HG02981 (cell line): Measurements from ENCODE around the gene NGFR.

Experiments used
- ATAC-seq: cut with Tn5 transposase; IDR thresholded peaks from one replicate; pipeline ENCODE4 v1.9.1; 2021; ENCODE audit warnings: mild to moderate bottlenecking, moderate library complexity; ENCODE audit not compliant: unreplicated experiment

NGFR gene

GRCh38 chr17:49514071-49514721 is 19.1 kb downstream of the NGFR start:
- no peak for ATAC-seq

GRCh38 chr17:49515196-49515770 is 20.2 kb downstream of the NGFR start:
- ATAC-seq: peak; percentile 91

- ATAC-seq: no peak
These were observed 21.1 kb downstream of the NGFR start for GRCh38 chr17:49516180-49516579.

- no peak for ATAC-seq
These were observed 23.4 kb downstream of the NGFR start for GRCh38 chr17:49518346-49519078.

DNA sequence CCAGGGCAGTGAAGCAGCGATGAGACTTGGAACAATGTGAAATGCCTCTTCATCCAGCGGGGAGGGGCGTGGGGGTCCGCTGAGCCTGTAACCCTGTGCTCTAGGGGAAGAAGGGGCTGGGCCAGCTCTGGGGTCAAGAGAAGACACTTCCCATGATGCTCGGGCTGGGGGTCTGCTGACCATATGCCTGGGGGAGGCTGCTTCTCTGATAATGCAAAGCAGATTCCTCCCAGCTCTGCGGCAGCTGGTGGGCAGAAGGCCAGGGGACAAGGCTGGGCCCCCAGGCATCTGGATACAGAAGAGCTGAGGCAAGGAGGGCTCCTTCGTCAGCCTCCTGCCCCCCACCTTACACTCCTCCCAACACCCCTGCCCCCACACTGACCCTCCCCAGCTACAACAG is 24.7 kb downstream of the NGFR start:
- no peak for ATAC-seq

GRCh38 chr17:49520386-49521087 is 25.4 kb downstream of the NGFR start:
- no peak for ATAC-seq

GRCh38 chr17:49521088-49521450 is 26.0 kb downstream of the NGFR start:
- ATAC-seq: no peak

DNA sequence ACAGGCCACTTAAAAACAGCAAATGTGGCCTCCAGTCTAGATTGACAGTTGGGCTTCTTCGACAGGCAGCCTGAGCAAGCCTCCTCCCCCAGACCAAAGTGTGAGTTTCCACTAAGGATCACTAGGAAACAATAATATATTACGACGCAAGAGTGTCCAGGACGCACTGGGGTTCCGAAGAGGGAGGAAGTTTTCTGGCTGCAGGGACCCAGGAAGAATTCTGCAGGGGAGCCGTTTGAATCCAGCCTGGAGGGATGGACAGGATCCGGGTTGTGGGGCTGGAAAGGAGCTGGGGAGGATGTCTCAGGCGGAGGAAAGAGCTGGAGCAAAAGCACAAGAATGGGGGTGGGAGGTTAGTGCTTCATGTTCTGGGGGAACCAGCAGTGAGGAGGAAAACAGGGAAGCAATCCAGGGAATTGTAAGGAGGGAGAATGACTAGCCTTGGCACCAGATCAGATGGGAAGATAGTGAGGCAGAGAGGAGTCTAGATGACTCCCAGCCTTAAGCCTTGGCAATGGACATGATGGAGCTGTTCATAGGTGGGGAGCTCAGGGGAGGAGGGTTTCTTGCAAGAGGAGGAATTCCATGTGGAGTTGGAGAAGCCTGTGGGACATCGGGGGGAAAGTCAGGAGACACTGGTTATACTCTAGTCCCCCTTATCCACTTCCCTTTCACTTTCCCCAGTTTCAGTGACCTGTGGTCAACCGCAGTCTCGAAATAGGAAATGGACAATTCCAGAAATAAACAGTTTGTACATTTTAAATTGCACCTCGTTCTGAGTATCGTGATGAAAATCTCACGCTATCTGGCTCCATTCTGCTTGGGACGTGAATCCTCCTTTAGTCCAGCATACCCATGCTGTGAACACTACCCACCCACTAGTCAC is 26.6 kb downstream of the NGFR start:
- no peak for ATAC-seq

DNA sequence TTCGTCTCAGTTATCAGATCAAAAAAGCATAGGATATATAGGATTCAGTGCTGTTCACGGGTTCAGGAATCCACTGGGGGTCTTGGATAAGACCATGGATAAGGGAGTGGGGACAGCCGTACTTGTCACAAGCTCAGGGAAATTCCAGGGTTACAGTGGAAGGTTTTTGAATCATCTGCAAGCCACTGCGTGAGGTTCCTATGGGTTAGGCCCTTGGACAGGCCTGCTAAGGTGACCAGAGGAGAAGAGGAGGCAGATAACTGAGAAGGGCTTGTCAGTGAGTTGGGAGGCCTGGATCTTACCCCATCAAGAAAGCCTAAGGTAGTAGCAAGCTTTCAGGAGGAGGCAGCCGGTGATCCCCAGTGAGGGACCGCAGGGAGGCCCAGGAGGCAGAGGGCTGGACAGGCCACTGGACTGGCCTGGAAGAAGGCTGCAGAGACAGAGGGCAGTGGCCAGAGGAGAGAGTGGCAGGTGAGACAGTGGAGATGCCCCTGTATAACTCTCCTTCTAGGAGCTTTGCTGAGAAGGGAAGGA is 27.3 kb downstream of the NGFR start:
- no peak for ATAC-seq

DNA sequence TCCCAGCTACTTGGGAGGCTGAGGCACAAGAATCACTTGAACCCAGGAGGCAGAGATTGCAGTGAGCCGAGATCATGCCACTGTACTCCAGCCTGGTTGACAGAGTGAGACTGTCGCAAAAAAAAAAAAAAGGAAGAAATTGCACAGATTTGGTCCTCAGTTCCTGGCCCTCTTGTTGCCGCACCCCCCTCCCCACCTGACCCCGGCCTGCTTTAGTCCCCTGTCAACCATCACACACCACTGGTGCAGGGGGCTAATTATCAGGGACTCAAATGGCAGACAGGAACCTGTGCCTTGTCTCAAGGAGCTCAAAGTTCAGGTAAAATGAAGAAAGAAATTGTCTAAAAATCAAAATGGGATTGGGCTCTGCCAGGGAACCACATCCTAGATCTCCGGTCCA is 28.1 kb downstream of the NGFR start:
- ATAC-seq: no peak

- ATAC-seq: no peak
These were observed 28.8 kb downstream of the NGFR start for GRCh38 chr17:49523706-49524472.

GRCh38 chr17:49524473-49525359 is 29.6 kb downstream of the NGFR start:
- ATAC-seq: no peak

GRCh38 chr17:49525831-49526741 is 31.0 kb downstream of the NGFR start:
- no peak for ATAC-seq

DNA sequence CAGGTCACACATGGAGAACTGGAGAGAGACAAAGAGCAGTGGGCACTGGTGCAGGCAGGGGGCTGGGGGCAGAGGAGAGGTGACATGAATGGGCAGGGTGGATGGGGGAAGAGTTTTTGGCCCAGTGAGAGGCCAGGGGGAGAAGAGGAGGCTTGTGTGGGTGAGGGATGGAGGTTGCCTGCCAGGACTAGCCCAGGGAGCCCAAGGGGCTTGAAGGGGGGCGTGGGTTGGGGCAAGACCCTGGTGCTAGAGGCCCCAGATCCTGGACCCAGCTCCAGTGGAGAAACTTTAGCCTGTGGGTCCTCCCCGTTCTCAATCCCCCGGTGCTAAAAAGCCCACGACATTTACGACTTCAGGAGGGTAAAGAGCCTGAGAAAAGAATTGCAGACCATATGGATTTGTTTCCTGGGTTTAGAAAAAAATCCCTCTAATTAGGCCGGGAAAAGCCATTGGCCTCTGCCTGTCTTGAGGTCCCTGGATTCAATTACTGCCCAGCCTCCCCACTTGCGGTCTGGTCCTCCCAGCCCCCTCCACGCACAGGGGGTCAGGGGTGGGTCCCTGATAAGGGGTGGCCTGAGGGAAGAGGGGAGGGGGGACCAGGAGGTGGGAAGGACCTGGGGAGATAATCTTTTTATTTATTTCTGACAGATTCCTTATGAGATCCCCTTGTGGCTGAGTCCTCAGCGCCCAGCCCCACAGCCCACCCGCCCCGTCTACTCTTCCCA is 33.0 kb downstream of the NGFR start:
- ATAC-seq: no peak

GRCh38 chr17:49528966-49529365 is 33.9 kb downstream of the NGFR start:
- ATAC-seq: no peak

- ATAC-seq: no peak
These were observed 35.0 kb downstream of the NGFR start for GRCh38 chr17:49530118-49530517.

DNA sequence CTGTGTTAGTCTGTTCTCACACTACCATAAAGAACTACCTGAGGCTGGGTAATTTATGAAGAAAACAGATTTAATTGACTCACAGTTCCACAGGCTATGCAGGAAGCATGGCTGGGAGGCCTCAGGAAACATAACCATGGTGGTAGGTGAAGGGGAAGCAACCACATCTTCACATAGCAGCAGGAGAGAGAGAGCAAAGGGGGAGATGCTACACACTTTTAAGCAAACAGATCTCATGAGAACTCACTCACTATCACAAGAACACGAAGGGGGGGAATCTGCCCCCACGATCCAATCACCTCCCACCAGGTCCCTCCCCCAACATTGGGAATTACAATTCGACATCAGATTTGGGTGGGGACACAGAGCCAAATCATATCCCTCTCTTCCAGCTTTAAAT is 48.8 kb downstream of the NGFR start:
- ATAC-seq: no peak
